Thyroid gland (tissue), 4 donors: ENCODE results near the gene ASIC2.

ENCODE experiments used
- CTCF ChIP-seq, 6 experiments: fragments of 200-600 bp in 3 of 6; fragments of 450-650 bp in 3 of 6; sonication (generic) in 3 of 6; IDR thresholded peaks; one replicate each; pipeline ENCODE4 v1.5.1; 2016 to 2019; ENCODE audit warnings: antibody characterized with exemption in 6 of 6, mild to moderate bottlenecking in 2 of 6, inconsistent platforms in 1 of 6, moderate library complexity in 1 of 6
- POLR2A ChIP-seq, 2 donors: fragments of 450-650 bp; IDR thresholded peaks; one replicate each; pipeline ENCODE4 v1.6.1; 2017; ENCODE audit warnings: antibody characterized with exemption in 2 of 2, mild to moderate bottlenecking in 2 of 2, moderate library complexity in 1 of 2

- TF ChIP-seq CTCF (IDR thresholded peaks at IDR 0.05) = no peak
- TF ChIP-seq POLR2A (IDR thresholded peaks at IDR 0.05) = no peak
Observed at GRCh38 chr17:33044771-33045170, 248.3 kb downstream of the ASIC2 start.
